K562 (cell line): Measurements from ENCODE around the gene FLRT1. TPM values are rescaled to one million over a fixed set of nuclear protein-coding genes. Genes with fewer than 3 reads are reported as not detected.

Source experiments
- ATAC-seq: fragments of 200-7000 bp; cut with Tn5 transposase; 3 replicates; pipeline ENCODE4 v1.9.1; 2020; ENCODE audit warnings: moderate library complexity
- BruUV-seq: library from RNA; stranded (reverse); fragments of 400-500 nt; replicated peaks from 2 replicates; lab custom pipeline; 2021; lab: Mats Ljungman, UMichigan
- CTCF ChIA-PET: fragments of 300-600 bp; formaldehyde crosslinking; extraction: SDS; loops from one replicate; lab custom pipeline; 2021; ENCODE audit warnings: low intra/inter-chr PET ratio; lab: Yijun Ruan, JAX
- POLR2A ChIA-PET: fragments of 300-600, 350-650 bp; sonication (Branson Sonifier 250); formaldehyde crosslinking; extraction: SDS; loops from one replicate; lab custom pipeline; 2021; ENCODE audit warnings: antibody characterized with exemption, inconsistent platforms; lab: Yijun Ruan, JAX
- DNase-seq, 4 experiments: peaks; one replicate each; pipeline versions ENCODE4 v3.0.0 to v3.0.0-alpha.2; 2011 to 2018; ENCODE audit warnings: low spot score in 3 of 4, mixed read lengths in 3 of 4; ENCODE audit errors: extremely low read depth in 1 of 4
- FAIRE-seq: peaks from 2 replicates; lab custom pipeline; 2011; peaks lifted over from hg19 to GRCh38; lab: Jason Lieb, UNC
- H2AFZ ChIP-seq: 2 replicates; pipeline ENCODE4 v1.6.0; 2011; ENCODE audit warnings: low read depth, low read length, control low read depth, inconsistent platforms
- H3K27ac ChIP-seq: fragments of 200-600 bp; 3 replicates; pipeline ENCODE4 v1.8.0; 2011; ENCODE audit warnings: low read depth, mild to moderate bottlenecking, control low read depth, inconsistent platforms, low read length, moderate library complexity, mixed read lengths; ENCODE audit errors: extremely low read depth
- H3K27me3 ChIP-seq, 2 experiments: fragments of 300-600 bp in 1 of 2; 2 replicates in 1 of 2; 3 replicates in 1 of 2; pipeline versions ENCODE4 v1.6.0 to v1.8.0; 2011; ENCODE audit warnings: inconsistent platforms in 2 of 2, low read length in 2 of 2, mild to moderate bottlenecking in 1 of 2, mixed read lengths in 1 of 2, moderate library complexity in 1 of 2; ENCODE audit not compliant: control insufficient read depth in 2 of 2, insufficient read depth in 2 of 2
- H3K36me3 ChIP-seq: fragments of 300-600 bp; 3 replicates; pipeline ENCODE4 v1.8.0; 2011; ENCODE audit warnings: mild to moderate bottlenecking, low read length, inconsistent platforms; ENCODE audit not compliant: control insufficient read depth, insufficient read depth
- H3K4me1 ChIP-seq, 2 experiments: fragments of 200-600 bp in 1 of 2; replicated peaks in 1 of 2; 2 replicates in 1 of 2; 3 replicates in 1 of 2; pipeline versions ENCODE4 v1.5.1 to v1.8.0; 2011; ENCODE audit warnings: inconsistent platforms in 2 of 2, low read length in 2 of 2, mild to moderate bottlenecking in 1 of 2, mixed read lengths in 1 of 2, moderate library complexity in 1 of 2; ENCODE audit not compliant: control insufficient read depth in 2 of 2, insufficient read depth in 2 of 2
- H3K4me2 ChIP-seq: 2 replicates; pipeline ENCODE4 v1.6.1; 2011; ENCODE audit warnings: low read length, control low read depth, inconsistent platforms, mixed read lengths; ENCODE audit not compliant: insufficient read depth
- H3K4me3 ChIP-seq: fragments of 200-600 bp; sonication (generic), shearing (Covaris generic); 2 replicates; pipeline ENCODE4 v1.5.1; 2016; ENCODE audit warnings: control low read depth, inconsistent platforms
- H3K79me2 ChIP-seq: fragments of 200-600 bp; 3 replicates; pipeline ENCODE4 v1.8.0; 2011; ENCODE audit warnings: low read length, inconsistent platforms; ENCODE audit not compliant: control insufficient read depth, insufficient read depth
- H3K9ac ChIP-seq, 2 experiments: 2 replicates each; pipeline versions ENCODE4 v1.6.0 to v1.6.1; 2011; ENCODE audit warnings: low read depth in 2 of 2, low read length in 2 of 2, control low read depth in 1 of 2, inconsistent platforms in 1 of 2, mild to moderate bottlenecking in 1 of 2, mixed read lengths in 1 of 2; ENCODE audit not compliant: insufficient read depth in 1 of 2
- H3K9me1 ChIP-seq: one replicate; pipeline ENCODE4 v1.6.0; 2011; ENCODE audit warnings: inconsistent platforms, mild to moderate bottlenecking, low read length, moderate library complexity; ENCODE audit not compliant: control insufficient read depth, insufficient read depth
- H3K9me3 ChIP-seq: replicated peaks from 2 replicates; pipeline ENCODE4 v1.5.1; 2011; ENCODE audit warnings: low read depth, low read length, inconsistent platforms; ENCODE audit not compliant: control insufficient read depth, insufficient read depth
- H4K20me1 ChIP-seq: replicated peaks from 2 replicates; pipeline ENCODE4 v1.6.1; 2011; ENCODE audit warnings: low read length, inconsistent platforms, mixed read lengths; ENCODE audit not compliant: control insufficient read depth, insufficient read depth
- CBX8 ChIP-seq: fragments of 200-600 bp; sonication (generic); IDR thresholded peaks from 2 replicates; pipeline ENCODE4 v1.6.1; 2012; ENCODE audit warnings: borderline replicate concordance, mixed run types, low read depth, mild to moderate bottlenecking, moderate library complexity, mixed read lengths, low read length, control low read depth, inconsistent platforms; ENCODE audit not compliant: poor library complexity, severe bottlenecking; ENCODE audit errors: extremely low read depth
- CREB3 ChIP-seq: fragments of 450-650 bp; conservative IDR thresholded peaks from 2 replicates; pipeline ENCODE4 v1.6.1; 2016; ENCODE audit warnings: missing genetic modification characterization, low read depth, mild to moderate bottlenecking, missing compliant biosample characterization, moderate library complexity
- PBX2 ChIP-seq, 2 experiments: IDR thresholded peaks in 1 of 2; conservative IDR thresholded peaks in 1 of 2; 2 replicates each; pipeline ENCODE4 v1.6.1; 2016; ENCODE audit warnings: low read depth in 2 of 2, mild to moderate bottlenecking in 1 of 2, missing compliant biosample characterization in 1 of 2, missing genetic modification characterization in 1 of 2, moderate library complexity in 1 of 2
- PKNOX1 ChIP-seq: fragments of 450-650 bp; IDR thresholded peaks from 2 replicates; pipeline ENCODE4 v1.6.1; 2016
- PYGO2 ChIP-seq: fragments of 450-650 bp; IDR thresholded peaks from 2 replicates; pipeline ENCODE4 v1.6.1; 2016; ENCODE audit warnings: mild to moderate bottlenecking, missing genetic modification characterization, moderate library complexity, missing compliant biosample characterization
- RBBP5 ChIP-seq: fragments of 200-600 bp; sonication (generic); IDR thresholded peaks from 2 replicates; pipeline ENCODE4 v1.6.1; 2012; ENCODE audit warnings: borderline replicate concordance, mild to moderate bottlenecking, low read length, control low read depth, inconsistent platforms; ENCODE audit not compliant: insufficient read depth, poor library complexity, severe bottlenecking
- ZNF274 ChIP-seq: IDR thresholded peaks from 2 replicates; pipeline ENCODE4 v1.6.1; 2011; ENCODE audit warnings: low read depth, mild to moderate bottlenecking, low read length, moderate library complexity, borderline replicate concordance
- ZNF583 ChIP-seq: fragments of 250-450 bp; sonication (Bioruptor Pico); IDR thresholded peaks from 2 replicates; pipeline ENCODE4 v1.4.0; 2020
- ZNF609 ChIP-seq: sonication (generic); formaldehyde crosslinking; IDR thresholded peaks from 2 replicates; pipeline ENCODE4 v1.8.1; 2023; ENCODE audit warnings: missing genetic modification reagents, mild to moderate bottlenecking, borderline replicate concordance
- WGBS: fragments of 100-300 bp; shearing (Covaris generic); methylation state at CpG from one replicate; pipeline ENCODE4 v1.1.6; 2016; ENCODE audit warnings: low coverage, mixed read lengths; ENCODE audit not compliant: insufficient coverage; ENCODE audit errors: missing lambda C conversion rate; 5-methylcytosine and 5-hydroxymethylcytosine counted together
- in situ Hi-C: fragments of 300-500 bp; cut with MboI; formaldehyde crosslinking; loops from 4 replicates; pipeline ENCODE4 v1.15.0; 2018; ENCODE audit warnings: inconsistent platforms, mixed read lengths
- intact Hi-C: fragments of 100-400 bp; cut with micrococcal nuclease; formaldehyde crosslinking; loops from 2 replicates; pipeline ENCODE4 v1.14.2; 2022
- polyA plus RNA-seq, 8 experiments: library from polyadenylated mRNA; depleted of rRNA in 4 of 8; stranded (reverse) in 5 of 8; unstranded in 3 of 8; fragments of >200 nt; fragmentation: Nextera tagmentation in 2 of 8; fragmentation: Illumina TruSeq in 1 of 8; extraction: Ambion mirVana in 2 of 8; extraction: Trizol in 1 of 8; gene quantifications; 2 replicates each; pipeline versions ENCODE4 v1.2.1 to v1.2.3, GENCODE V29; 2011 to 2014; ENCODE audit warnings: inconsistent platforms in 1 of 8, missing spikeins in 1 of 8
- total RNA-seq, 7 experiments: library from RNA; depleted of rRNA in 6 of 7; stranded (reverse); fragments of >200 nt in 6 of 7; fragmentation: Illumina TruSeq in 2 of 7; extraction: Trizol in 2 of 7; gene quantifications; 2 replicates each; pipeline versions ENCODE4 v1.2.1 to v1.2.3, GENCODE V29; 2011 to 2021; ENCODE audit warnings: low replicate concordance in 1 of 7

The FLRT1 gene
- total and polyA plus RNA-seq, 9 of the 15 experiments (the other 6 are each of a cell fraction or from before 2014, with no cell fraction given) = not detected

- peaks cover 0 to 39% of the 10 kb centered on the region in 2 experiments; a peak in 3 of 5 replicates for H3K4me1 ChIP-seq
- no TSS peak for BruUV-seq
- H3K27me3 ChIP-seq = no peaks in the 10 kb centered on the region
- ChIA-PET CTCF (no interaction called here), POLR2A (interaction anchor here (0.7 to 1.0 kb wide), 2 partner anchors 8 to 633 kb away, joined by 3 read pairs; no protein-coding TSS in a partner anchor)
- peaks cover 24% of the 10 kb centered on the region for H4K20me1 ChIP-seq
- DNase-seq = peak in 3 of 4 experiments; percentile 30 to 45 (median 36)
- H3K4me2 ChIP-seq = no peak overlapping the region
- H3K36me3 ChIP-seq = no peaks in the 10 kb centered on the region
- WGBS = 35% methylated on average over 21 of the region's 26 CpGs
- no peaks in the 10 kb centered on the region for H3K9me1 ChIP-seq
- no peak for FAIRE-seq
- H3K9ac ChIP-seq = peak overlapping the region in 1 of 2 experiments; percentile 33; a peak in 1 of 4 replicates
- H3K79me2 ChIP-seq = no peaks in the 10 kb centered on the region
- H2AFZ ChIP-seq = no peak overlapping the region
- H3K9me3 ChIP-seq = no peaks in the 10 kb centered on the region
- intact Hi-C loops = no loop called here
- H3K27ac ChIP-seq = no peak overlapping the region
- H3K4me3 ChIP-seq = no peak overlapping the region
- in situ Hi-C loops = no loop called here
- ATAC-seq = peak; percentile 69
- TF ChIP-seq CREB3 (tag) (no peak), ZNF609 (CRISPR knock-in tag) (no peak), ZNF274 (no peak), PYGO2 (tag) (no peak), PKNOX1 (peak; percentile 58), RBBP5 (no peak), PBX2 (CRISPR knock-in tag; IDR thresholded peaks at IDR 0.05; ENCODE audit: low read depth) (no peak), PBX2 (tag; conservative IDR thresholded peaks at IDR 0.05; ENCODE audit: low read depth) (peak; percentile 47), CBX8 (no peak), ZNF583 (CRISPR knock-in tag) (no peak)
These were observed 31.7 kb downstream of the FLRT1 start for GRCh38 chr11:64067230-64067993.
